Mesenchymal stem cell (in vitro differentiated cells and primary cell): ENCODE measurements around the gene ZIC4.

Experiments
- DNase-seq: peaks from one replicate; pipeline ENCODE4 v3.0.0-alpha.2; 2013
- H2AFZ ChIP-seq: one replicate; pipeline ENCODE4 v1.6.1; 2013; ENCODE audit warnings: low read depth, mild to moderate bottlenecking, control low read depth, inconsistent platforms, low read length, moderate library complexity
- H2AK5ac ChIP-seq: 2 replicates; pipeline ENCODE4 v1.6.1; 2013; ENCODE audit warnings: low read length, moderate library complexity, mild to moderate bottlenecking, inconsistent platforms; ENCODE audit not compliant: severe bottlenecking
- H2BK120ac ChIP-seq: one replicate; pipeline ENCODE4 v1.6.1; 2013; ENCODE audit warnings: low read depth, mild to moderate bottlenecking, inconsistent platforms, low read length, moderate library complexity
- H2BK12ac ChIP-seq, 2 experiments: one replicate each; pipeline ENCODE4 v1.6.1; 2013; ENCODE audit warnings: inconsistent platforms in 2 of 2, low read length in 2 of 2, mild to moderate bottlenecking in 2 of 2, moderate library complexity in 2 of 2, control low read depth in 1 of 2
- H2BK15ac ChIP-seq: one replicate; pipeline ENCODE4 v1.6.1; 2013; ENCODE audit warnings: mild to moderate bottlenecking, low read depth, inconsistent platforms; ENCODE audit not compliant: poor library complexity, severe bottlenecking
- H2BK5ac ChIP-seq: 2 replicates; pipeline ENCODE4 v1.6.1; 2013; ENCODE audit warnings: low read depth, mild to moderate bottlenecking, low read length, control low read depth, inconsistent platforms; ENCODE audit not compliant: poor library complexity, severe bottlenecking
- H3K14ac ChIP-seq, 2 experiments: one replicate each; pipeline ENCODE4 v1.6.1; 2013; ENCODE audit warnings: inconsistent platforms in 2 of 2, low read length in 2 of 2, control low read depth in 1 of 2, mild to moderate bottlenecking in 1 of 2, moderate library complexity in 1 of 2
- H3K18ac ChIP-seq, 2 experiments: one replicate each; pipeline ENCODE4 v1.6.1; 2013; ENCODE audit warnings: inconsistent platforms in 2 of 2, low read length in 2 of 2, control low read depth in 1 of 2, low read depth in 1 of 2, mild to moderate bottlenecking in 1 of 2
- H3K23ac ChIP-seq, 2 experiments: one replicate each; pipeline ENCODE4 v1.6.1; 2013; ENCODE audit warnings: inconsistent platforms in 2 of 2, low read length in 2 of 2, mild to moderate bottlenecking in 2 of 2, moderate library complexity in 2 of 2, control low read depth in 1 of 2
- H3K27ac ChIP-seq: 2 replicates; pipeline ENCODE4 v1.5.1; 2013; ENCODE audit warnings: mild to moderate bottlenecking, moderate library complexity, low read length, control low read depth, inconsistent platforms; ENCODE audit not compliant: poor library complexity, severe bottlenecking
- H3K27me3 ChIP-seq, 2 experiments: 2 replicates each; pipeline versions ENCODE4 v1.6.1 to v1.7.0; 2013; ENCODE audit warnings: low read length in 2 of 2, mild to moderate bottlenecking in 2 of 2, moderate library complexity in 2 of 2, control low read depth in 1 of 2, inconsistent platforms in 1 of 2; ENCODE audit not compliant: control insufficient read depth in 1 of 2, insufficient read depth in 1 of 2
- H3K36me3 ChIP-seq, 2 experiments: 2 replicates each; pipeline versions ENCODE4 v1.6.1 to v1.7.0; 2013; ENCODE audit warnings: low read length in 2 of 2, control low read depth in 1 of 2, inconsistent platforms in 1 of 2, low read depth in 1 of 2, mild to moderate bottlenecking in 1 of 2; ENCODE audit not compliant: insufficient read depth in 2 of 2, control insufficient read depth in 1 of 2
- H3K4ac ChIP-seq, 2 experiments: one replicate each; pipeline ENCODE4 v1.6.1; 2013; ENCODE audit warnings: inconsistent platforms in 2 of 2, low read length in 2 of 2, mild to moderate bottlenecking in 2 of 2, moderate library complexity in 2 of 2, control low read depth in 1 of 2, low read depth in 1 of 2
- H3K4me1 ChIP-seq: 2 replicates; pipeline ENCODE4 v1.6.1; 2013; ENCODE audit warnings: low read depth, low read length, control low read depth; ENCODE audit not compliant: control insufficient read depth, insufficient read depth
- H3K4me2 ChIP-seq: 2 replicates; pipeline ENCODE4 v1.6.1; 2013; ENCODE audit warnings: low read length, mild to moderate bottlenecking, inconsistent platforms; ENCODE audit not compliant: poor library complexity, severe bottlenecking
- H3K4me3 ChIP-seq, 2 experiments: 2 replicates each; pipeline versions ENCODE4 v1.5.1 to v1.7.0; 2013; ENCODE audit warnings: low read length in 2 of 2, mild to moderate bottlenecking in 2 of 2, control low read depth in 1 of 2, low read depth in 1 of 2; ENCODE audit not compliant: insufficient read depth in 1 of 2
- H3K79me1 ChIP-seq: replicated peaks from 2 replicates; pipeline ENCODE4 v1.6.1; 2013; ENCODE audit warnings: mild to moderate bottlenecking, control low read depth, low read length, inconsistent platforms; ENCODE audit not compliant: poor library complexity, severe bottlenecking
- H3K9ac ChIP-seq: 2 replicates; pipeline ENCODE4 v1.7.0; 2013; ENCODE audit warnings: mild to moderate bottlenecking, low read length, moderate library complexity
- H3K9me3 ChIP-seq: 2 replicates; pipeline ENCODE4 v1.7.0; 2013; ENCODE audit warnings: mild to moderate bottlenecking, low read length; ENCODE audit not compliant: control insufficient read depth
- H4K8ac ChIP-seq: one replicate; pipeline ENCODE4 v1.6.1; 2013; ENCODE audit warnings: inconsistent platforms, mild to moderate bottlenecking, low read length, moderate library complexity
- H4K91ac ChIP-seq: one replicate; pipeline ENCODE4 v1.6.1; 2013; ENCODE audit warnings: mild to moderate bottlenecking, low read length, inconsistent platforms
- WGBS: methylation state at CpG from one replicate; pipeline ENCODE4 v1.1.7; 2013; ENCODE audit warnings: mixed read lengths; 5-methylcytosine and 5-hydroxymethylcytosine counted together

ZIC4 gene

DNA sequence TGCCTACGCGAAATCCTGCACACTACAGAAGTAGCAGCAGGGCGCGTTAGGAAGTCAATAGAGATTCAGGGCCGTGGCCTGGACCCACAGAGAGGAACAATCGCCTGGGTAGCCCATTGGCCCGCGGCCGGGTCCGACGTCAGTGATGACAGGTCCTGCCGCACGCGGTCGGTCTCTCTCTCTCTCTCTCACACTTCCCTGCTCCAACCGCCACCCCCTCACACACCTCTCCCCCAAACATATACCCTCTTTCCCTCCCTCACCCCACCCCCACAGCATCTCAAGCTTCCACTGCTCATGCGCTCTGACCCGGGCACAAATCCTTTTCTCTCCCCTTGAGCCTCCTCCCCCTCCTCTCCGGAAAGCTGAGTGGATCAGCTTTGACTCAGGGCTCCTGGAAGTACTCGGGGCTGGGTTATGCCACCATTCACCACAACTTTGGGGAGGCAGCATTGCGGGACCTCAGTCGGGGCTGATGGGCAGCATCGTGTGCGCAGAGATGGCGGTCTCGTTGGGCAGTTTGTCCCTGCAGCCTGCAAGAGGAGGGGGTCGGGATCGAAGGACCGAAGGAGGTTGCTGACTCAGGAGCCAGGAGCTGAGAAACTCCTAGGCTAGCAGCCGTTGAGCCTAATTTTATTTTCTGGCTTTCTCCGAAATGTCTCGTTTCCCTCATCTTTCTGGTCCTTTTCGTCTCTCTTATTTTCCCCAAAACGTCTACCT lies 9.0 kb downstream of the ZIC4 start:
- peak overlapping the region; percentile 84 for H3K4me2 ChIP-seq
- no peaks in the 10 kb centered on the region for H3K9me3 ChIP-seq

DNA sequence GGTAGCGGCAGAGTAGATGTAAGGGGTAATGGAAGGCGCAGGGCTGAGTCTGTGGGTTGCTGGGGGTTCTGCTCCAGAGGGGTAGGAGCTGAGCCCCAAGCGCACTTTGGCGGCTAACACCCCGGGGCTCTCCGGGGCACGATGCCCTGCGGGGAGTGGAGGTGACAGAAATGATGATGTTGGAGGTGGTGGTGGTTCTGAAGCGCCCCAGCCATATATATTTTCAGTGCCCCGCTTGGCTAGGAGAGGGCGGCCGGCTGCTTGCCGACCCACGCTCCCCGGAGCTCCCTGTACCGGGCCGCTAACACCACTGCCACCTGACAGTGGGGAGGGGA lies 9.7 kb downstream of the ZIC4 start:
- H3K23ac ChIP-seq = no peak overlapping the region
- no peak overlapping the region for H3K4ac ChIP-seq
- no peak overlapping the region for H3K18ac ChIP-seq
- H2BK12ac ChIP-seq = no peak overlapping the region
- DNase-seq = no peak
- no peak overlapping the region for H3K14ac ChIP-seq
- peaks cover 0 to 3% of the 10 kb centered on the region in 2 experiments for H3K36me3 ChIP-seq
- no peak overlapping the region for H4K8ac ChIP-seq
- no peak overlapping the region for H2BK15ac ChIP-seq
- H3K9ac ChIP-seq = no peak overlapping the region
- H3K9me3 ChIP-seq = no peaks in the 10 kb centered on the region
- peaks cover 19% of the 10 kb centered on the region for H3K4me1 ChIP-seq
- peaks cover 9% of the 10 kb centered on the region for H3K79me1 ChIP-seq
- peaks cover 0 to 99% of the 10 kb centered on the region in 2 experiments for H3K27me3 ChIP-seq
- peak overlapping the region; percentile 54 for H2BK5ac ChIP-seq
- no peak overlapping the region for H2BK120ac ChIP-seq
- H3K27ac ChIP-seq = peak overlapping the region; percentile 85
- WGBS = 4% methylated on average over 17 of the region's 17 CpGs
- H4K91ac ChIP-seq = no peak overlapping the region
- peak overlapping the region; percentile 84 for H3K4me2 ChIP-seq
- H2AK5ac ChIP-seq = peak overlapping the region; percentile 31
- no peak overlapping the region for H2AFZ ChIP-seq
- peak overlapping the region in 1 of 2 experiments; percentile 38 for H3K4me3 ChIP-seq

More for the DNA sequence above, 9.0 kb downstream of the ZIC4 start:
- Histone ChIP-seq H3K27ac (peak overlapping the region; percentile 85), H4K8ac (no peak overlapping the region), H2AK5ac (no peak overlapping the region), H2BK15ac (no peak overlapping the region), H3K18ac (no peak overlapping the region), H3K79me1 (peaks cover 9% of the 10 kb centered on the region), H2BK120ac (no peak overlapping the region), H3K4ac (no peak overlapping the region), H3K14ac (no peak overlapping the region), H3K36me3 (peaks cover 0 to 3% of the 10 kb centered on the region in 2 experiments), H2AFZ (no peak overlapping the region), H2BK12ac (no peak overlapping the region), H3K4me1 (peaks cover 16% of the 10 kb centered on the region), H3K9ac (no peak overlapping the region), H2BK5ac (peak overlapping the region; percentile 54), H3K27me3 (peaks cover 0 to 99% of the 10 kb centered on the region in 2 experiments), H3K23ac (no peak overlapping the region), H3K4me3 (peak overlapping the region; percentile 52 to 57), H4K91ac (no peak overlapping the region)
- no peak for DNase-seq
- 3% methylated on average over 34 of the region's 34 CpGs for WGBS

DNA sequence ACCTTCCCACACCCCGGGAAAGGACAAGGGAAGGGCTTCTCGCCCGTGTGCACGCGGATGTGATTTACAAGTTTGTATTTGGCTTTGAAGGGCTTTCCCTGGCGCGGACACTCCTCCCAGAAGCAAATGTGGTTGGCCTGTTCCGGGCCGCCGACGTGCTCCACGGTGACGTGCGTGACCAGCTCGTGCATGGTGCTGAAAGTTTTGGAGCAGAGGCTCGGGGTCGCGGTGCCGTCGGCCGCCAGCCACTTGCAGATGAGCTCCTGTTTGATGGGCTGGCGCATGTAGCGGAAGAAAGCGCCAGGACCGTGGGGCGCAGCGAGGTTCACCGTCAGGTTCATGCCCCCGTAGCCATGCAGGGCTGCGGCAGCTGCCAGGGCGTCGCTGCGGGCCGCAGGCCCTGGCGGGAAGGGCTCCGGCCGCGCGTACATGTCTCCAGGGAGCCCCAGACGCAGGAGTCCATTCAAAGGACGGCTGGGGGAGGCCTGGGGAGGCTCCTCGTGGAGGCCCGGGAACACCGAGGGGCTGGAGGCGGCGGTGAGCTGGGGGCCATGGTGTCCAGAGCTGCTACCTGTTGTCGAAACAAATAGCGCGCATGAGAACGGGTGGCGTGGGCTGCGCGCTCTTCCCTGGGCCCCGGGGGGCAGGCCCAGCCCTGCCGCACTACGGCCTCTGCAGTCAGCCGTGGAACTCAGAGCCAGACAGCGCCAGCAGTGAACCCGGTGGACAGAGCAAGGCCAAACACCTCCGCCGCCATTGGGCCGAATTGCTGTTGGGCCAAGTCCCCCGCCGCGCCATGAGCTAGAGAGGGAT lies 10.2 kb downstream of the ZIC4 start:
- H3K36me3 ChIP-seq = peaks cover 0 to 3% of the 10 kb centered on the region in 2 experiments

DNA sequence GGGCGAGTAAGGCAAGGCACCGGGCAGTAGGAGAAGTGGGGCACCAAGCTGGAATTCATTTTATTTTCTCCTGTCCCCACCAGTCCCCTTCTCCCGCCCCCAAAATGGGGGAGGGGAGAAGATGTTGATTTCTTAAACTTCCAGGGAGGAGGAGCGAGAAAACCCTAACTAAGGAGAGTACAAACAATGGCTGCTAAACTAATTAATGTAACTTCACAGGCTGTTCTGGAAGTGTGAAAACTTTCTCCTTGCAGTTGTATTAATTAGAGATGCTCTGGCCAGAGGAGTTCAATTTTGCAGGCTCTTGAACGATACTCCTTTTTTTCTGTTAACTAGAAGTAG lies 11.5 kb downstream of the ZIC4 start:
- peaks cover 27% of the 10 kb centered on the region for H3K4me1 ChIP-seq
- H3K9me3 ChIP-seq = peaks cover 2% of the 10 kb centered on the region
- H2AK5ac ChIP-seq = no peak overlapping the region
- H3K36me3 ChIP-seq = peaks cover 0 to 9% of the 10 kb centered on the region in 2 experiments
- peak overlapping the region; percentile 95 for H3K27ac ChIP-seq
- no peak overlapping the region for H3K14ac ChIP-seq
- 0% methylated on average over 1 of the region's 5 CpGs for WGBS
- no peak overlapping the region for H2BK12ac ChIP-seq
- H3K79me1 ChIP-seq = peaks cover 5% of the 10 kb centered on the region
- H2AFZ ChIP-seq = no peak overlapping the region
- H3K4ac ChIP-seq = no peak overlapping the region
- H3K4me2 ChIP-seq = peak overlapping the region; percentile 84
- peaks cover 4 to 98% of the 10 kb centered on the region in 2 experiments for H3K27me3 ChIP-seq
- peak overlapping the region; percentile 5 for H2BK5ac ChIP-seq
- H2BK120ac ChIP-seq = no peak overlapping the region
- H3K4me3 ChIP-seq = peak overlapping the region in 1 of 2 experiments; percentile 48
- H2BK15ac ChIP-seq = no peak overlapping the region
- no peak overlapping the region for H3K23ac ChIP-seq
- DNase-seq = no peak
- H3K9ac ChIP-seq = no peak overlapping the region
- H3K18ac ChIP-seq = no peak overlapping the region
- no peak overlapping the region for H4K8ac ChIP-seq
- H4K91ac ChIP-seq = no peak overlapping the region

More for the DNA sequence above, 10.2 kb downstream of the ZIC4 start:
- Histone ChIP-seq H2BK15ac (no peak overlapping the region), H2BK5ac (peak overlapping the region; percentile 20), H3K27ac (peak overlapping the region; percentile 95), H3K23ac (no peak overlapping the region), H3K27me3 (peaks cover 0 to 98% of the 10 kb centered on the region in 2 experiments), H3K4me2 (peak overlapping the region; percentile 84), H2BK120ac (no peak overlapping the region), H3K9ac (no peak overlapping the region), H3K79me1 (peaks cover 7% of the 10 kb centered on the region), H3K4ac (no peak overlapping the region), H2AK5ac (no peak overlapping the region), H3K9me3 (no peaks in the 10 kb centered on the region), H3K4me1 (peaks cover 21% of the 10 kb centered on the region), H2BK12ac (no peak overlapping the region), H3K4me3 (peak overlapping the region in 1 of 2 experiments; percentile 38), H3K14ac (no peak overlapping the region), H4K8ac (no peak overlapping the region), H2AFZ (no peak overlapping the region), H4K91ac (no peak overlapping the region), H3K18ac (no peak overlapping the region)
- DNase-seq = no peak
- 3% methylated on average over 54 of the region's 65 CpGs for WGBS
